RWPE1 (cell line): Measurements from ENCODE around the gene SLC2A4.
A peak's percentile ranks its signal among the peaks of the same experiment; 100 is the strongest.

ENCODE experiments used
- CTCF ChIA-PET: fragments of 350-600 bp; sonication (Branson Sonifier 250); formaldehyde crosslinking; extraction: SDS; loops from one replicate; lab custom pipeline; 2021; lab: Yijun Ruan, JAX
- POLR2A ChIA-PET: fragments of 400-600 bp; formaldehyde crosslinking; extraction: SDS; loops from one replicate; lab custom pipeline; 2020; ENCODE audit warnings: antibody characterized with exemption; ENCODE audit not compliant: low non-redundant PET; lab: Yijun Ruan, JAX
- DNase-seq: peaks from one replicate; pipeline ENCODE4 v3.0.0; 2012; ENCODE audit warnings: low spot score
- H3K27ac ChIP-seq: fragments of 450-650 bp; 2 replicates; pipeline ENCODE4 v1.5.1; 2017
- CTCF ChIP-seq: fragments of 450-650 bp; conservative IDR thresholded peaks from 2 replicates; pipeline ENCODE4 v1.5.1; 2017; ENCODE audit warnings: low read depth, mild to moderate bottlenecking

SLC2A4 gene

GRCh38 chr17:7236808-7237207 lies 44.7 kb upstream of the SLC2A4 start:
- ChIA-PET CTCF (no interaction called here), POLR2A (interaction anchor here (0.8 kb wide), 1 partner anchor 1301 kb away, joined by 3 read pairs; no protein-coding TSS in a partner anchor)
- TF ChIP-seq CTCF = no peak
- no peak for DNase-seq
- H3K27ac ChIP-seq = peak overlapping the region; percentile 95

- peak overlapping the region; percentile 95 for H3K27ac ChIP-seq
- ChIA-PET CTCF (no interaction called here), POLR2A (no interaction called here)
- TF ChIP-seq CTCF = no peak
- DNase-seq = no peak
Observed at GRCh38 chr17:7237266-7237760, 44.2 kb upstream of the SLC2A4 start.

- POLR2A ChIA-PET = interaction anchor here (1.2 kb wide), 1 partner anchor 17 kb away, joined by 6 read pairs; the partner anchor contains the start of gene ACADVL
- CTCF ChIA-PET = interaction anchor here (0.6 to 1.0 kb wide), 3 partner anchors 16 to 351 kb away, joined by 3 read pairs; no protein-coding TSS in a partner anchor
- DNase-seq = no peak
- TF ChIP-seq CTCF = no peak
- peak overlapping the region; percentile 95 for H3K27ac ChIP-seq
Observed at GRCh38 chr17:7237761-7238419, 43.6 kb upstream of the SLC2A4 start.

GRCh38 chr17:7238420-7239090 lies 43.0 kb upstream of the SLC2A4 start:
- no peak for TF ChIP-seq CTCF
- CTCF ChIA-PET = interaction anchor here (0.6 to 1.4 kb wide), 5 partner anchors 13 to 351 kb away, joined by 3 to 9 read pairs (median 3); partner anchors contain the start of genes CTDNEP1 and ELP5
- H3K27ac ChIP-seq = peak overlapping the region; percentile 95
- peak; percentile 60 for DNase-seq
- POLR2A ChIA-PET = interaction anchor here (1.2 kb wide), 1 partner anchor 18 kb away, joined by 6 read pairs; the partner anchor contains the start of gene ACADVL

- POLR2A ChIA-PET = interaction anchor here (0.8 to 1.2 kb wide), 2 partner anchors 19 to 193 kb away, joined by 3 to 6 read pairs; partner anchors contain the start of gene ACADVL
- TF ChIP-seq CTCF = no peak
- CTCF ChIA-PET = interaction anchor here (0.6 to 1.4 kb wide), 4 partner anchors 12 to 497 kb away, joined by 3 to 9 read pairs (median 4); partner anchors contain the start of genes CTDNEP1 and ELP5
- H3K27ac ChIP-seq = peak within 1 kb of the TSS; percentile 95
- DNase-seq = peak; percentile 99
Observed at GRCh38 chr17:7239091-7240027, 42.2 kb upstream of the SLC2A4 start, which contains the start of gene PHF23. PHF23 (minus strand) TSS chr17:7239457; CDS start chr17:7239279, 178 bp downstream.
